Measurements from ENCODE around the gene IKZF2.

DNA sequence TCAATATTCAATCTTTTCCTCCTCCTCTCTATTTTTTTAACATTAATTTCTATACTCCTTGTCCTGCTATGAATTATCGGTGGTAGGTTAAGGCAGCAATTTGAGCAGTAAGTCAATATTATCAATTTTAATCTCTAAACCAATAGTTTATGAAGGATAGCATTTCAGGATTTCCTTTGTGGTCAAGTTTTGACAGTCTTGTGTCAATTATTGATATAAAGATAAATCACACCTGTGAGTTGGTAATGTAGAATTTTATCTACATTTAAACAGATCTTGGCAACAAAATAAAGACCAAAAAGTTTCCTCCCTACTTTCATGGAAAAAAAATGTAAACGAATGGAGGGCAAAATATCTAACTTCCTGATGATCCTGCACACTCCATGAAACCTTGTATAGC lies 87.3 kb downstream of the IKZF2 start:
- TF ChIP-seq, protein P1, sequence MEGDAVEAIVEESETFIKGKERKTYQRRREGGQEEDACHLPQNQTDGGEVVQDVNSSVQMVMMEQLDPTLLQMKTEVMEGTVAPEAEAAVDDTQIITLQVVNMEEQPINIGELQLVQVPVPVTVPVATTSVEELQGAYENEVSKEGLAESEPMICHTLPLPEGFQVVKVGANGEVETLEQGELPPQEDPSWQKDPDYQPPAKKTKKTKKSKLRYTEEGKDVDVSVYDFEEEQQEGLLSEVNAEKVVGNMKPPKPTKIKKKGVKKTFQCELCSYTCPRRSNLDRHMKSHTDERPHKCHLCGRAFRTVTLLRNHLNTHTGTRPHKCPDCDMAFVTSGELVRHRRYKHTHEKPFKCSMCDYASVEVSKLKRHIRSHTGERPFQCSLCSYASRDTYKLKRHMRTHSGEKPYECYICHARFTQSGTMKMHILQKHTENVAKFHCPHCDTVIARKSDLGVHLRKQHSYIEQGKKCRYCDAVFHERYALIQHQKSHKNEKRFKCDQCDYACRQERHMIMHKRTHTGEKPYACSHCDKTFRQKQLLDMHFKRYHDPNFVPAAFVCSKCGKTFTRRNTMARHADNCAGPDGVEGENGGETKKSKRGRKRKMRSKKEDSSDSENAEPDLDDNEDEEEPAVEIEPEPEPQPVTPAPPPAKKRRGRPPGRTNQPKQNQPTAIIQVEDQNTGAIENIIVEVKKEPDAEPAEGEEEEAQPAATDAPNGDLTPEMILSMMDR (IDR thresholded peaks at IDR 0.05), result no peak
- TF ChIP-seq, protein P2, sequence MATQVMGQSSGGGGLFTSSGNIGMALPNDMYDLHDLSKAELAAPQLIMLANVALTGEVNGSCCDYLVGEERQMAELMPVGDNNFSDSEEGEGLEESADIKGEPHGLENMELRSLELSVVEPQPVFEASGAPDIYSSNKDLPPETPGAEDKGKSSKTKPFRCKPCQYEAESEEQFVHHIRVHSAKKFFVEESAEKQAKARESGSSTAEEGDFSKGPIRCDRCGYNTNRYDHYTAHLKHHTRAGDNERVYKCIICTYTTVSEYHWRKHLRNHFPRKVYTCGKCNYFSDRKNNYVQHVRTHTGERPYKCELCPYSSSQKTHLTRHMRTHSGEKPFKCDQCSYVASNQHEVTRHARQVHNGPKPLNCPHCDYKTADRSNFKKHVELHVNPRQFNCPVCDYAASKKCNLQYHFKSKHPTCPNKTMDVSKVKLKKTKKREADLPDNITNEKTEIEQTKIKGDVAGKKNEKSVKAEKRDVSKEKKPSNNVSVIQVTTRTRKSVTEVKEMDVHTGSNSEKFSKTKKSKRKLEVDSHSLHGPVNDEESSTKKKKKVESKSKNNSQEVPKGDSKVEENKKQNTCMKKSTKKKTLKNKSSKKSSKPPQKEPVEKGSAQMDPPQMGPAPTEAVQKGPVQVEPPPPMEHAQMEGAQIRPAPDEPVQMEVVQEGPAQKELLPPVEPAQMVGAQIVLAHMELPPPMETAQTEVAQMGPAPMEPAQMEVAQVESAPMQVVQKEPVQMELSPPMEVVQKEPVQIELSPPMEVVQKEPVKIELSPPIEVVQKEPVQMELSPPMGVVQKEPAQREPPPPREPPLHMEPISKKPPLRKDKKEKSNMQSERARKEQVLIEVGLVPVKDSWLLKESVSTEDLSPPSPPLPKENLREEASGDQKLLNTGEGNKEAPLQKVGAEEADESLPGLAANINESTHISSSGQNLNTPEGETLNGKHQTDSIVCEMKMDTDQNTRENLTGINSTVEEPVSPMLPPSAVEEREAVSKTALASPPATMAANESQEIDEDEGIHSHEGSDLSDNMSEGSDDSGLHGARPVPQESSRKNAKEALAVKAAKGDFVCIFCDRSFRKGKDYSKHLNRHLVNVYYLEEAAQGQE (IDR thresholded peaks at IDR 0.05; ENCODE audit: insufficient read depth in 1 of 2, low read depth in 2 of 2, low read length in 1 of 2), result no peak
- TF ChIP-seq POLR2AphosphoS5 (IDR thresholded peaks at IDR 0.05; ENCODE audit: low read depth, low read length) (no peak), SIN3A (IDR thresholded peaks at IDR 0.05; ENCODE audit: borderline replicate concordance, insufficient read depth, low read depth, low read length) (no peak)
